ENCODE measurements around the gene SOHLH1. TPM values are rescaled to one million over a fixed set of nuclear protein-coding genes. Genes with fewer than 3 reads are reported as not detected.

Gene SOHLH1
- total and polyA plus RNA-seq, 2 experiments from 2014 or later, result not detected

GRCh38 chr9:135718616-135719015 lies 19.3 kb upstream of the SOHLH1 start:
- Histone ChIP-seq H3K27ac (no peak overlapping the region), H3K4me2 (ENCODE audit: unreplicated experiment) (no peak overlapping the region), H4K20me1 (ENCODE audit: insufficient read depth) (no peaks in the 10 kb centered on the region), H3K9me3 (ENCODE audit: low read depth) (no peaks in the 10 kb centered on the region), H3K79me2 (ENCODE audit: insufficient read depth) (no peaks in the 10 kb centered on the region), H3K4me1 (ENCODE audit: insufficient read depth) (no peaks in the 10 kb centered on the region), H3K9ac (no peak overlapping the region), H3K27me3 (replicated peaks; ENCODE audit: insufficient read depth) (peaks cover 14% of the 10 kb centered on the region), H3F3A (ENCODE audit: insufficient read depth) (no peaks in the 10 kb centered on the region), H3K36me3 (ENCODE audit: low read depth) (no peaks in the 10 kb centered on the region), H3K9me2 (ENCODE audit: insufficient read depth) (no peaks in the 10 kb centered on the region), H2AFZ (no peak overlapping the region), H3K4me3 (no peak overlapping the region)
- TF ChIP-seq EZH2phosphoT487 (IDR thresholded peaks at IDR 0.05; ENCODE audit: insufficient read depth, low read depth) (no peak), EZH2 (IDR thresholded peaks at IDR 0.05; ENCODE audit: insufficient read depth, poor library complexity, severe bottlenecking) (no peak)
- WGBS, 2 experiments (ENCODE audit: low coverage in 1 of 2, low lambda C conversion rate in 2 of 2, missing lambda C conversion rate in 2 of 2), result 58 to 68% methylated on average over 15 of the region's 15 CpGs
- in situ Hi-C loops (cut with MboI), result no loop called here
- peak; percentile 58 for DNase-seq

GRCh38 chr9:135717410-135717809 lies 18.1 kb upstream of the SOHLH1 start:
- in situ Hi-C loops (cut with MboI), result no loop called here
- H3K4me3 ChIP-seq, result no peak overlapping the region
- no peaks in the 10 kb centered on the region for H3K4me1 ChIP-seq (ENCODE audit: insufficient read depth)
- no peaks in the 10 kb centered on the region for H3K9me3 ChIP-seq (ENCODE audit: low read depth)
- no peaks in the 10 kb centered on the region for H3K36me3 ChIP-seq (ENCODE audit: low read depth)
- WGBS, 2 experiments (ENCODE audit: low coverage in 1 of 2, low lambda C conversion rate in 2 of 2, missing lambda C conversion rate in 2 of 2), result 52 to 61% methylated on average over 11 to 13 of the region's 13 CpGs
- no peak for TF ChIP-seq EZH2 (IDR thresholded peaks at IDR 0.05; ENCODE audit: insufficient read depth, poor library complexity, severe bottlenecking)
- no peak for TF ChIP-seq EZH2phosphoT487 (IDR thresholded peaks at IDR 0.05; ENCODE audit: insufficient read depth, low read depth)
- H3K27ac ChIP-seq, result no peak overlapping the region
- no peak overlapping the region for H3K9ac ChIP-seq
- H4K20me1 ChIP-seq (ENCODE audit: insufficient read depth), result no peaks in the 10 kb centered on the region
- DNase-seq, result no peak
- H3K79me2 ChIP-seq (ENCODE audit: insufficient read depth), result no peaks in the 10 kb centered on the region
- no peaks in the 10 kb centered on the region for H3F3A ChIP-seq (ENCODE audit: insufficient read depth)
- no peaks in the 10 kb centered on the region for H3K9me2 ChIP-seq (ENCODE audit: insufficient read depth)
- H3K4me2 ChIP-seq (ENCODE audit: unreplicated experiment), result no peak overlapping the region
- H2AFZ ChIP-seq, result no peak overlapping the region
- peaks cover 22% of the 10 kb centered on the region for H3K27me3 ChIP-seq (replicated peaks; ENCODE audit: insufficient read depth)

GRCh38 chr9:135716045-135716444 lies 16.8 kb upstream of the SOHLH1 start:
- Histone ChIP-seq H3K27me3 (replicated peaks; ENCODE audit: insufficient read depth) (peaks cover 22% of the 10 kb centered on the region), H3K9me2 (ENCODE audit: insufficient read depth) (no peaks in the 10 kb centered on the region)
- WGBS, 2 experiments (ENCODE audit: low coverage in 1 of 2, low lambda C conversion rate in 2 of 2, missing lambda C conversion rate in 2 of 2), result 62 to 64% methylated on average over 11 of the region's 11 CpGs

GRCh38 chr9:135715056-135715595 lies 15.8 kb upstream of the SOHLH1 start:
- Histone ChIP-seq H3K36me3 (ENCODE audit: low read depth) (no peaks in the 10 kb centered on the region), H3F3A (ENCODE audit: insufficient read depth) (no peaks in the 10 kb centered on the region), H3K4me3 (no peak overlapping the region), H3K27me3 (replicated peaks; ENCODE audit: insufficient read depth) (peaks cover 22% of the 10 kb centered on the region), H2AFZ (no peak overlapping the region), H3K4me2 (ENCODE audit: unreplicated experiment) (no peak overlapping the region), H3K9me2 (ENCODE audit: insufficient read depth) (no peaks in the 10 kb centered on the region), H3K9ac (no peak overlapping the region), H3K27ac (no peak overlapping the region), H3K4me1 (ENCODE audit: insufficient read depth) (no peaks in the 10 kb centered on the region), H4K20me1 (ENCODE audit: insufficient read depth) (no peaks in the 10 kb centered on the region), H3K79me2 (ENCODE audit: insufficient read depth) (no peaks in the 10 kb centered on the region), H3K9me3 (ENCODE audit: low read depth) (no peaks in the 10 kb centered on the region)
- WGBS, 2 experiments (ENCODE audit: low coverage in 1 of 2, low lambda C conversion rate in 2 of 2, missing lambda C conversion rate in 2 of 2), result 15 to 19% methylated on average over 23 of the region's 23 CpGs
- no peak for DNase-seq
- TF ChIP-seq EZH2 (IDR thresholded peaks at IDR 0.05; ENCODE audit: insufficient read depth, poor library complexity, severe bottlenecking) (no peak), EZH2phosphoT487 (IDR thresholded peaks at IDR 0.05; ENCODE audit: insufficient read depth, low read depth) (no peak)
- in situ Hi-C loops (cut with MboI), result no loop called here

More at GRCh38 chr9:135716045-135716444, 16.8 kb upstream of the SOHLH1 start:
- H3K9me3 ChIP-seq (ENCODE audit: low read depth), result no peaks in the 10 kb centered on the region
- H3K4me2 ChIP-seq (ENCODE audit: unreplicated experiment), result no peak overlapping the region
- no peak overlapping the region for H3K4me3 ChIP-seq
- no peaks in the 10 kb centered on the region for H3K4me1 ChIP-seq (ENCODE audit: insufficient read depth)
- no peak overlapping the region for H2AFZ ChIP-seq
- H3K27ac ChIP-seq, result no peak overlapping the region
- in situ Hi-C loops (cut with MboI), result no loop called here
- H3F3A ChIP-seq (ENCODE audit: insufficient read depth), result no peaks in the 10 kb centered on the region
- H3K36me3 ChIP-seq (ENCODE audit: low read depth), result no peaks in the 10 kb centered on the region
- no peak overlapping the region for H3K9ac ChIP-seq
- DNase-seq, result no peak
- no peak for TF ChIP-seq EZH2phosphoT487 (IDR thresholded peaks at IDR 0.05; ENCODE audit: insufficient read depth, low read depth)
- no peak for TF ChIP-seq EZH2 (IDR thresholded peaks at IDR 0.05; ENCODE audit: insufficient read depth, poor library complexity, severe bottlenecking)
- H3K79me2 ChIP-seq (ENCODE audit: insufficient read depth), result no peaks in the 10 kb centered on the region
- H4K20me1 ChIP-seq (ENCODE audit: insufficient read depth), result no peaks in the 10 kb centered on the region

Measured in GM23248 (cell line).